Measurements from ENCODE around the gene BCL2L11.

The BCL2L11 gene

DNA sequence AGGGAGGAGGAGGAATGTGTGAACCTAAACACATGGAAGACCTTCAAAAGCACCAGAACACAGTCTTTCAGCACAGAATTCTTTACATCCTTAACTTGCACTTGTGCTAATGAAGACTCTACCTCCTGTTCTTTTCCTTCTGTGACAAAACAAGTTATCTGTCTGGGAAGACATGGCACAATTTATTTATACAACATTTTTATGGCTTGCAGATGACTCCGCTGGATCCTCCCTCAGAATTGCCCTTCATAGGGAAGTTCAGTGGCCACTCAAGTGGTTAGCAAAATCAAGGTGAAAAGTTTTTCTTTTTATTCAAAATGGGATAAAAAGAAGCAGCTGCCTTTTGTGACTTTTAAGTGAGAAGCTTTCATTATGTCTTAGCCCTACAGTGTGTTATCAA, 21.4 kb downstream of the BCL2L11 start:
- in situ Hi-C loops (cut with HindIII; ENCODE audit: low sequenced_read_pairs): no loop called here

GRCh38 chr2:111143107-111143842, 22.6 kb downstream of the BCL2L11 start:
- in situ Hi-C loops (cut with HindIII; ENCODE audit: low sequenced_read_pairs): no loop called here

- in situ Hi-C loops (cut with HindIII; ENCODE audit: low sequenced_read_pairs): no loop called here
These were observed 23.1 kb downstream of the BCL2L11 start for GRCh38 chr2:111143843-111144198.

DNA sequence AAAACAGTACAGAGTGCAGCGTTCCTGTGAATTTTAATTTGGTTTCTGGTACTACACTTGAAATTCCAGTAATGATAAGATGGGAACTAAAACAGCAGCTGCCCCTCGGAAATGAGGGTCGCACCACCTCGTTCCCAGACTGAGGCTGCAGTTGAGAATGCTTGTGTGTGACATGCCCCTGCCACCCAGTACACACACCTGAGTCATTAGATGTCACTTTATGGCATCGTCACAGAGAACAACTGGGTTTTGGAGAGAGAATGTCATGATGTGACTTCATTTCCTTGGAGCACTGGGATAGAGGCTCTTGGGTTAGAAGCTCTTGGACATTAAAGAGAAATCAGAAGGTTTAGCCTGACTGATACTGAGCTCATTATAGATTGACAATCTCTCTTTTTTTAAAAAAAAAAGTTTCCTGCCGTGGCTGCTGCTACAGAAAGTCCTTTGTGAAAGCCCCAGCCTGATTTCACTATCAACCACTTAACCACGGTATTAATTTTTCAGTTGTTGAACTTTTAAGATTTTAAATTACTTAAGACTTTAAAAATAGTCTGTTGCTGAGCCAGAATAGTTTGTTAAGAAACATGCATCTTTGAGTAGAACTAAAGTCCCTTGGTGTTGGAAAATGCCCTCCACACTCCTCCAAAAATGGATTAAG, 24.5 kb downstream of the BCL2L11 start:
- in situ Hi-C loops (cut with HindIII; ENCODE audit: low sequenced_read_pairs): no loop called here

DNA sequence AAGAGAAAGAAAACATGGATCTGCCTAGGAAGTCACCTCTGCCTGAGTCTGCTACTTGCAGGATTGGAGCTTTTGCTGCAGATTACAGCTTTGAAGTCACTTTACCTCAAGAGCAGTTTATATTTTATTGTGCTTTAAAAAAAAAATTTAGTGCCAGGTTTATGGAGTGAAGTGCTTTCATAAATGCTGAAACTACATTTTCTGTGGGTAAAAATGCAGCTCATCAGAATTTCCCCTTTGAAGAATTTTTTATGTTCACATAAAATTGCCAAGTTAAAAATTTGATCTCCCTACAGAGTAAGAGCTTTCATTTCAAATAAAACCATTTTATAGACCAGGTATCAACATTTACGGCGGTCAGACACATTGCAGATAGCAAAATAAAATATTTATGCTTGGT, 25.2 kb downstream of the BCL2L11 start:
- in situ Hi-C loops (cut with HindIII; ENCODE audit: low sequenced_read_pairs): no loop called here

- in situ Hi-C loops (cut with HindIII; ENCODE audit: low sequenced_read_pairs): no loop called here
These were observed 27.6 kb downstream of the BCL2L11 start for GRCh38 chr2:111148225-111148873.

- in situ Hi-C loops (cut with HindIII; ENCODE audit: low sequenced_read_pairs): no loop called here
These were observed 28.2 kb downstream of the BCL2L11 start for GRCh38 chr2:111148925-111149324.

DNA sequence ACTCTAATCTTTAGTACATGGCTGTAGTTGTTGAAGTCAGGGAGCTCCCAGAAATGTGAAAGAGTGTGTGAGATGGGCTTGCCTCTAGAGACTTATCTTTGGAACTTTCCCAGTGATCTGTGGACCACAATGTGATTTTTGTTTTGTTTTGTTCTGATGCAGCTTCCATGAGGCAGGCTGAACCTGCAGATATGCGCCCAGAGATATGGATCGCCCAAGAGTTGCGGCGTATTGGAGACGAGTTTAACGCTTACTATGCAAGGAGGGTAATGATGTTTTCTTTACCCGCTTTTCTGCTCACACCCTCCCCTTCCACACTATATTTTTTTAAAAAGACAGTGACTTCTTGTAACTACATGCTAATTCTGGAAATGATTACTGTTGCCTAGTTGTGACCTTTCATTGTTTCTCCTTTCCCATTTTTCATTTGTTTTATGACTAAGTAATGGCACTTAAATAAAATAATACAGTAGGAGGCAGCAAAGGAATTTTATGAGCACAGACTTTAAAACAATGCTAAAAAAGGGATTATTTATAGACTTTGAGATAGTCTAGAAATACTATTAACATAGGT, 29.3 kb downstream of the BCL2L11 start:
- in situ Hi-C loops (cut with HindIII; ENCODE audit: low sequenced_read_pairs): no loop called here

GRCh38 chr2:111154758-111155157, 34.0 kb downstream of the BCL2L11 start:
- in situ Hi-C loops (cut with HindIII; ENCODE audit: low sequenced_read_pairs): no loop called here

GRCh38 chr2:111155610-111156009, 34.9 kb downstream of the BCL2L11 start:
- in situ Hi-C loops (cut with HindIII; ENCODE audit: low sequenced_read_pairs): no loop called here

DNA sequence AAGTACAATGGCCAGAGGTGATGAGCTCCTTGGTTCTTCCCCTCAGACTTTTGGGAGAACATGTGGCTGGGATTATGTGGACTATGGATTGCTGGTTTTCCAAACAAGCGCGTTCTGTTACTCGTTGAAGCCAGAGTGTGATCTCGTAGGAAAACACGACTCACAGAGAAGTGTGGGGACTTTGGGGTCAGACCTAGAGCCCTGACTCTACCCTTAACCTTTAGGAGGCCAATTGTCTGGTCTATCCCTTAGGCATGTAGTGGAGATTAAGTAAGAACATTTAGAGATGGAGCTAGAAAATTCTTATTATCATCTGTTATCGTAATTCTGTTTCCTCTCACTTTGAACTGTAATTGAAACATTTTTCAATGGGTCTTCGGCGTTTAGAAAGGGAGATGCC, 35.8 kb downstream of the BCL2L11 start:
- in situ Hi-C loops (cut with HindIII; ENCODE audit: low sequenced_read_pairs): no loop called here

DNA sequence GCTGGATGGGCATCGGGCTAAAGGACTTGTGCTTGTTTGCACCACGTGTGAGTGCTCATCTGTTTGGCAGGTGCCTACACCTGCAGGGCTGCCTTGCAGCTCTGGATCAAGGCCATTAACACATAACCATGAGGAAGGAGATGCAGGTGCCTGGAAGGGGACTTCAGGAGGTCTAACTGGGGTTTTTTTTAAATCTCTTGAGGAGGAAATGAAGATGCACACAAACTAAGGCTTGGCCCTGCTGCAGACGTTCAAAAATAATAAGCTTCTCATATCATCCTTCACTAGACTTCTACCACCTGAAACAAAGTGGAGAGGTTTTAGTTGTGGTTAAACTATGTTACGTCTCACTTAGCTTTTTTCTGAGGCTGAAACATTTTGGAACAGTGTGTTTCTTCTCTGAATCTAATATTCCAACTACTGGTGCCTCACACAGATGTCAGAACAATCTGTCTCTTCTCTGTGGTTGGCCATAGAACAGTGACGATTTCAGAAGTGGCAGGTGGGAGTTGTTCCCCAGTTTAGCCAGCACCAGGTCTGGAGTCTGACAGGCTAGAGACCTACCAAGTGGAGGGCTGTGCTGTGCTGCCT, 36.5 kb downstream of the BCL2L11 start:
- in situ Hi-C loops (cut with HindIII; ENCODE audit: low sequenced_read_pairs): no loop called here

DNA sequence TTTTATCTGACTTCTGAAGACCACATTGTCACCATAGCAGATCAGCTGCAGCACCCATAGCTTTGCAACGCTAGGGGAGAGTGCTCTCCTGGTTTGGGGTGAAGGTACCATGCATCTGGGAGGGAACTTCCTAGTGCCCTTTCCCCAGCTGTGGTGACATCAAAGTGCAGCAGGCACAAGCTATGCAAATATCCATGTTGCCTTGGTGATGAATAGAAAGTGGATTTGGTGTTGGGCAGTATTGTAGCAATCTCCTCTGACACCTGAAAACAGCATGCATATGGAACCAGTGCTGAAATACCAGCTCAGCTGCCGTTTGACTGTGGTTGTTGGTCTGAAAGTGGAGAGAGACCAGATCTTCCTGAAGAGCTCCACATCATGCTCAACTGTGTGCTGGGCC, 37.1 kb downstream of the BCL2L11 start:
- in situ Hi-C loops (cut with HindIII; ENCODE audit: low sequenced_read_pairs): no loop called here

- in situ Hi-C loops (cut with HindIII; ENCODE audit: low sequenced_read_pairs): no loop called here
These were observed 38.9 kb downstream of the BCL2L11 start for GRCh38 chr2:111159641-111160040.

DNA sequence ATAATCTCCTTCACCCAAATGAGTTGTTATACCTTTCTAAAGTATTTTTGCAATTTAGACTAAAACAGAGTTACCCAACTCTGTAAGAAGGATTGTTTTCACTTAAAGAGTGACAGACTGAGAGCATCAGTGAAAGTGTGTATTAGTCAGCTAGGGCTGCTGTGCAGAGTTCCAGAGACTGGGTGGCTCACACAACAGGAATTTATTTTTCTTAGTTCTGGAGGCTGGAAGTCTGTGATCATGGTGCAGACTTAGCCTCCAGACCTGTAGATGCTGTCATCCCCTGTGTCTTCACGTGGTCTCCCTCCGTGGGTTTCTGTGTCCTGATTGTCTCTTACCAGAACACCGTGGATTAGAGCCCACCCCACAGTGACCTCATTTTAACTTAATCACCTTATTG, 40.0 kb downstream of the BCL2L11 start:
- in situ Hi-C loops (cut with HindIII; ENCODE audit: low sequenced_read_pairs): no loop called here

DNA sequence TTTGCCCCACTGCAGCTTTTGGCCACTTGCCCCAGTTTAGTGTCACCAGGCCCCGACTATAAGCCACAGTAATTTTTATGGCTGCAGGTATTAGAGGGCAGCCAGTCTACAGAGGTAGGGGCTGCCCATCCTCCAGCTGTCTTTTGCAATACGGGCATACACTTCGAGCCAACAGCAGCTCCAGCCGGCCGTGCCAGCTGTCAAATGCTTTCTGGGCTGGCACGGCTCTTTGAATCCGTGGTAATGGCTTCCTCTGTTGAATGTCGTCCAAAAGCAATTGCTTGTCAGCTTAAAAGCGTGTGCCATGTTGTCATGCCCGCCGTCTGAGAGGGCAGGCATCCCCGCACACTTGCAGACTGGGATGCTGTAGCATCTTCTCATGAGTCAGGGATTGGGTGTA, 41.3 kb downstream of the BCL2L11 start:
- in situ Hi-C loops (cut with HindIII; ENCODE audit: low sequenced_read_pairs): no loop called here

DNA sequence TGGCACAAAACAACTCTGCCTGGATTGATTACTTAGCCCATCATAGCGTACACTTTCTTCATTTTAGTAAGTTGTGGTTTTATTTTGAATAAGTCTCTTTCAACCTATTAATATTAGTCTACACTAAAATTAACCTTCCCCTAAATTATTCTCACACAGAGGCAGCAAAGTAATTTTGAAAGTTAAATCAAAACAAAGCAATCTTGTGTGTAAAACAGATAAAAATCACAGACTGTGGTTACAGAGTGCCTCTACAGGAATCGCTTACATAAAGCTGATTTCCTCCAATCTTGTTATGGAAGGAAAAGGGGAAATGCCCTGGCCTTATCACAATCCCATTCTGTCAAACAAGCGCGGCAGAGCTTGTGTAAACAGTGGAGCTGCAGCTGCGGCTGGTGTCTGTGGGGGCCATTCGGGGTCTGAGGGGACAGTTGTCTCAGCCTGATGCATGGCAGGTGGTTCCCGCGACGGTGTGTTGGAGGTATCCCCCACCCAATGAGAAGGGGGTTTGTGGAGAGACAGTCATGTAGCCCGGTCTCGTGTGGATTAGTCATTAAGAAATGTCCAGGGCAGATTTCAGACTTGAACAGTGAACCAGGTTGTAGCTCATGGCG, 42.1 kb downstream of the BCL2L11 start:
- in situ Hi-C loops (cut with HindIII; ENCODE audit: low sequenced_read_pairs): no loop called here

DNA sequence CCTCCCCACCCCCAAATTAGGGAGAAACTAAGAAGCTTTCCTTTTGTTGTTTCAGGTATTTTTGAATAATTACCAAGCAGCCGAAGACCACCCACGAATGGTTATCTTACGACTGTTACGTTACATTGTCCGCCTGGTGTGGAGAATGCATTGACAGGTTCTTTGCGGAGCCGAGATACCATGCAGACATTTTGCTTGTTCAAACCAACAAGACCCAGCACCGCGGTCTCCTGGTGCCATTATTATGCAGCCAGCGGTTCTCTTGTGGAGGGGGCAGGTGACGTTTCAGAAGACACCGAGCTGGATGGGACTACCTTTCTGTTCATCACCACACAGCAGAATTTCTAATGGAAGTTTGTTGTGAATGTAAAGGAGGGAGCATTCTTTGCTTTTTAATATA, 43.4 kb downstream of the BCL2L11 start:
- in situ Hi-C loops (cut with HindIII; ENCODE audit: low sequenced_read_pairs): no loop called here

DNA sequence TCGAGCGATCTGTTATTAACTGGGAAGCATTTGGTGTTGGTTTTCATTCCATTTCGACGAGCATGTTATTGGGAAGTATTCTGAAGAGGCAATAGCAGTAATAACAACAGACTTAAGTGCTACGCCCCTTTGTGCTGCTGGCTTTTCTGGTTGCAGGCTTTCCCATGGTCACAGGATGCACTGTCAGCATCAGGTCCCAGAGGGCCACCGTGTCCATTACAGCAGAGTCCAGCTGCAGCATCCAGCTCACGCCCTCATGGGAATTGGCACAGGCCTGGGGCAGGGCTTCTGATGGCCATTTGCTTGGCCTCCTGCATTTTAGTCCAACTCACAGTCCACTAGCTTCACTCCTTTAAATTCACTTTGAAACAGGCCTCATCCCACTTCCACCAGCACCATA, 44.4 kb downstream of the BCL2L11 start:
- in situ Hi-C loops (cut with HindIII; ENCODE audit: low sequenced_read_pairs): no loop called here

- in situ Hi-C loops (cut with HindIII; ENCODE audit: low sequenced_read_pairs): no loop called here
These were observed 45.4 kb downstream of the BCL2L11 start for GRCh38 chr2:111166115-111166514.

Measured in endothelial cell of hepatic sinusoid (primary cell).